Peyer's patch (tissue), 4 donors: ENCODE results near the gene MSN.

Experiments used
- CTCF ChIP-seq, 6 experiments: fragments of 450-650 bp in 4 of 6; fragments of 200-600 bp in 2 of 6; sonication (generic) in 1 of 6; IDR thresholded peaks; one replicate each; pipeline ENCODE4 v1.5.1; 2017 to 2019; ENCODE audit warnings: antibody characterized with exemption in 6 of 6, mild to moderate bottlenecking in 3 of 6, moderate library complexity in 1 of 6
- POLR2A ChIP-seq, 2 donors: fragments of 450-650 bp; IDR thresholded peaks; one replicate each; pipeline ENCODE4 v1.5.1; 2017; ENCODE audit warnings: antibody characterized with exemption in 2 of 2, mild to moderate bottlenecking in 2 of 2, moderate library complexity in 2 of 2

DNA sequence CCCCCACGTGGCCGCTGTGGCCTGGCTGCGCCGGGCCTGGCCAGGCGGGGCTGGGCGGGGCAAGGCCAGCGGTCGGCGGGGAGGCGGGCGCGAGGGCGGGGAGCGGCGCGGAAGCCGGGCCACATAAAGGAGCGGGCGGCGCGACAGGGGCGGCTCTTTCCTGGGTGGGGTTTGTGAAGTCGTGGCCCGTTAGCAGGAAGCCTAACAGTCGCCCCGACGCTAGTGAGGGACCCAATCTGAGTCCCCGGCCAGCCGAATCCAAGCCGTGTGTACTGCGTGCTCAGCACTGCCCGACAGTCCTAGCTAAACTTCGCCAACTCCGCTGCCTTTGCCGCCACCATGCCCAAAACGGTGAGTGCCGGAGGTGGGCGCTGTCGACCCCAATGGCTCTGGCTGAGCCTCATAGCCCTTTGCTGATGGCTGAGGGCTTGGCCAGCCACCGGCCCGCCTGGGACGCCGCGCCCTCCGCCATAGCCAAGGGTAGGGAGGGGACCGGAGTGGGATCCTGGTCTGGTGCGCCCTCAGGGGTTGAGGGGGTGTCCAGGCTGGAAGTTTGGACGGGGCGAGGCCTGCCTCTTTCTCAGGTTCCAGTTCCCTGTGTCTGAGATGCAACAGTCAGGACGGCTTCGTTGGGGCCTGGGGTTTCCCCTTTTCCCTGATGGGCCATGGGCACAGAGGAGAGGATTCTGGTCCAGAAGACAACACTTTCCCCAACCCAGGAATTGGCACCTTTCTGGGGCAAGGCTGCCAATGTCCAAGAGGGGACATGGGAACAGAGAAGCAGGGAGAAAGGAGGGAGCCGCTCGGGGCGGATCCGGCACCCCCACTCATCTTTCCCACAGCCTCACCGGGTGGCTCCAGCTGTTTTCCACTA lies at the start of gene MSN:
- TF ChIP-seq CTCF (IDR thresholded peaks at IDR 0.05) (no peak), POLR2A (IDR thresholded peaks at IDR 0.05) (peak; percentile 25 to 41)
